HCT116 (cell line): ENCODE results near the gene NSUN3. TPM values are rescaled to one million over a fixed set of nuclear protein-coding genes. Genes with fewer than 3 reads are reported as not detected.
"Not testable (repeated sequence)": the region's sequence is repeated elsewhere in the genome, so short reads cannot be mapped to it uniquely, and the experiment has no call there.

ENCODE experiments used
- ATAC-seq: fragments of 200-7000 bp; cut with Tn5 transposase; 2 replicates; pipeline ENCODE4 v1.9.1; 2020; ENCODE audit warnings: mild to moderate bottlenecking, moderate library complexity
- BruUV-seq: library from RNA; stranded (reverse); fragments of 400-500 nt; replicated peaks from 2 replicates; lab custom pipeline; 2021; lab: Mats Ljungman, UMichigan
- CTCF ChIA-PET: fragments of 300-600 bp; sonication (Branson Sonifier 250); formaldehyde crosslinking; loops from one replicate; lab custom pipeline; 2021; ENCODE audit warnings: antibody characterized with exemption; lab: Charles Lee
- POLR2A ChIA-PET: fragments of 300-600, 350-600 bp; sonication (Branson Sonifier 250); formaldehyde crosslinking; loops from one replicate; lab custom pipeline; 2021; ENCODE audit warnings: antibody characterized with exemption; lab: Charles Lee
- RAD21 ChIA-PET, 2 experiments: fragments of 300-600 bp; sonication (Branson Sonifier 250); formaldehyde crosslinking; loops; one replicate each; lab custom pipeline; 2023; ENCODE audit warnings: low total read pairs in 2 of 2; ENCODE audit not compliant: uncharacterized antibody in 2 of 2, unreplicated experiment in 2 of 2, low non-redundant PET in 1 of 2; lab: Charles Lee
- DNase-seq: peaks from one replicate; pipeline ENCODE4 v3.0.0-alpha.2; 2010; ENCODE audit warnings: low read depth, low spot score
- H2AFZ ChIP-seq: fragments of 200-600 bp; shearing (Covaris generic), sonication (generic); 2 replicates; pipeline ENCODE4 v1.6.1; 2017; ENCODE audit warnings: low read depth, mixed run types, mixed read lengths, antibody characterized with exemption, low read length; ENCODE audit not compliant: poor library complexity, severe bottlenecking
- H3K27ac ChIP-seq: 2 replicates; pipeline ENCODE4 v1.5.1; 2012; ENCODE audit warnings: low read depth, low read length
- H3K27me3 ChIP-seq: fragments of 200-600 bp; sonication (generic); 2 replicates; pipeline ENCODE4 v1.6.1; 2016; ENCODE audit warnings: mixed run types, low read length, mixed read lengths; ENCODE audit not compliant: insufficient read depth
- H3K36me3 ChIP-seq, 2 experiments: fragments of 200-500 bp in 1 of 2; fragments of 200-600 bp in 1 of 2; sonication (Bioruptor generic) in 1 of 2; sonication (generic) in 1 of 2; 2 replicates each; pipeline versions ENCODE4 v1.5.1 to v1.6.1; 2014 to 2016; ENCODE audit warnings: low read length in 2 of 2, inconsistent platforms in 1 of 2, mixed read lengths in 1 of 2, mixed run types in 1 of 2; ENCODE audit not compliant: insufficient read depth in 2 of 2, control insufficient read depth in 1 of 2
- H3K4me1 ChIP-seq, 2 experiments: fragments of 200-600 bp in 1 of 2; sonication (generic) in 1 of 2; 2 replicates each; pipeline versions ENCODE4 v1.5.1 to v1.6.1; 2012 to 2017; ENCODE audit warnings: low read length in 2 of 2, inconsistent platforms in 1 of 2, mild to moderate bottlenecking in 1 of 2, mixed read lengths in 1 of 2, mixed run types in 1 of 2, moderate library complexity in 1 of 2; ENCODE audit not compliant: insufficient read depth in 2 of 2, control insufficient read depth in 1 of 2
- H3K4me2 ChIP-seq: fragments of 200-600 bp; sonication (generic); 2 replicates; pipeline ENCODE4 v1.6.1; 2017; ENCODE audit warnings: mixed run types, low read length, mixed read lengths
- H3K4me3 ChIP-seq, 2 experiments: fragments of 200-600 bp in 1 of 2; sonication (generic) in 1 of 2; replicated peaks in 1 of 2; 2 replicates each; pipeline ENCODE4 v1.5.1; 2011 to 2016; ENCODE audit warnings: low read length in 2 of 2, control low read depth in 1 of 2, low read depth in 1 of 2, mild to moderate bottlenecking in 1 of 2, mixed read lengths in 1 of 2, mixed run types in 1 of 2
- H3K79me2 ChIP-seq: fragments of 200-600 bp; sonication (generic); 2 replicates; pipeline ENCODE4 v1.6.1; 2017; ENCODE audit warnings: mild to moderate bottlenecking, mixed run types, low read length, moderate library complexity, mixed read lengths; ENCODE audit not compliant: insufficient read depth
- H3K9ac ChIP-seq: fragments of 200-600 bp; sonication (generic); 2 replicates; pipeline ENCODE4 v1.6.1; 2016; ENCODE audit warnings: low read length, mixed read lengths
- H3K9me2 ChIP-seq: fragments of 200-600 bp; sonication (generic), shearing (Covaris generic); 2 replicates; pipeline ENCODE4 v1.6.1; 2017; ENCODE audit warnings: mixed run types, mild to moderate bottlenecking, moderate library complexity; ENCODE audit not compliant: insufficient read depth
- H3K9me3 ChIP-seq, 2 experiments: fragments of 200-500 bp in 1 of 2; fragments of 200-600 bp in 1 of 2; sonication (Bioruptor generic) in 1 of 2; sonication (generic) in 1 of 2; 2 replicates each; pipeline ENCODE4 v1.6.1; 2014 to 2017; ENCODE audit warnings: low read length in 2 of 2, mixed read lengths in 2 of 2, inconsistent platforms in 1 of 2, low read depth in 1 of 2, mild to moderate bottlenecking in 1 of 2, mixed run types in 1 of 2, moderate library complexity in 1 of 2; ENCODE audit not compliant: control insufficient read depth in 1 of 2, insufficient read depth in 1 of 2
- H4K20me1 ChIP-seq: fragments of 200-600 bp; sonication (generic), shearing (Covaris generic); 2 replicates; pipeline ENCODE4 v1.6.1; 2017; ENCODE audit warnings: mixed run types, mild to moderate bottlenecking, moderate library complexity; ENCODE audit not compliant: insufficient read depth
- RAD21 ChIP-seq: IDR thresholded peaks from 2 replicates; pipeline ENCODE4 v1.6.1; 2012; ENCODE audit warnings: low read depth, mild to moderate bottlenecking
- SIN3A ChIP-seq: IDR thresholded peaks from 2 replicates; pipeline ENCODE4 v1.6.1; 2012; ENCODE audit warnings: low read depth
- TCF7L2 ChIP-seq: IDR thresholded peaks from 2 replicates; pipeline ENCODE4 v1.7.0; 2011; ENCODE audit warnings: borderline replicate concordance, inconsistent platforms; ENCODE audit not compliant: insufficient read depth, insufficient read length; ENCODE audit errors: extremely low read depth
- ZFX ChIP-seq: fragments of 450-650 bp; IDR thresholded peaks from 2 replicates; pipeline ENCODE4 v1.6.1; 2017
- intact Hi-C: fragments of 100-400 bp; cut with micrococcal nuclease; formaldehyde crosslinking; loops from 2 replicates; pipeline ENCODE4 v1.10.0; 2022
- total RNA-seq: library from RNA; stranded (reverse); gene quantifications from one replicate; pipeline ENCODE4 v1.2.1, GENCODE V29; 2021; ENCODE audit not compliant: unreplicated experiment
- TF ChIP-seq, protein P1 (sequence below): IDR thresholded peaks from 2 replicates; pipeline ENCODE4 v1.6.1; 2012

NSUN3 gene
- total RNA-seq, 1 experiment from 2014 or later = 6.6 TPM

DNA sequence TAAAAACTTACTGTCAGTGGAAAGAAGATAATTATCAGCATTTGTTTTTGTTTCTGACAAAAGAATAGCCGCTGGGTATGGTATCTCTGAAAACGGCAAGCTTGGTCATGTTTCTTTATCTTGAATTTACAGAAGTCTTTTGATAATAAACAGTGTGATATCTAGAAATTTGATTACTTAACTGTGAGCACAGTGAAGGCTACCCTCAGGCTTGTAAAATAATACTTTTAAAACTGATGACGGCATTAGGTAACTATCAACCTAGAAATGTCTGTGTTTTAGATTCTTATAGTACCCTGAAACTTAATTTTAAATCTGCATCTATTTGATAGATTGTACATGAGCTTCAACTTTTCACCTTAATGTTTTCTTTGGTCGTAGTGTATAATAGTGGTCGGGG is 43.4 kb downstream of the NSUN3 start:
- intact Hi-C loops = no loop called here
- no peak overlapping the region for H3K4me2 ChIP-seq
- H3K36me3 ChIP-seq = no peaks in the 10 kb centered on the region; a peak in 1 of 4 replicates
- ChIA-PET RAD21 (no interaction called here), POLR2A (no interaction called here), CTCF (no interaction called here)
- no peaks in the 10 kb centered on the region for H3K27me3 ChIP-seq
- no peak for ATAC-seq
- no peak for DNase-seq
- no peak overlapping the region for H3K27ac ChIP-seq
- no peaks in the 10 kb centered on the region for H3K4me1 ChIP-seq
- TF ChIP-seq RAD21 = no peak
- TF ChIP-seq, protein P1, sequence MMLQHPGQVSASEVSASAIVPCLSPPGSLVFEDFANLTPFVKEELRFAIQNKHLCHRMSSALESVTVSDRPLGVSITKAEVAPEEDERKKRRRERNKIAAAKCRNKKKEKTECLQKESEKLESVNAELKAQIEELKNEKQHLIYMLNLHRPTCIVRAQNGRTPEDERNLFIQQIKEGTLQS = no peak
- TF ChIP-seq TCF7L2 = no peak
- no peak for TF ChIP-seq ZFX
- TF ChIP-seq SIN3A = no peak
- H2AFZ ChIP-seq = no peak overlapping the region
- BruUV-seq = no TSS peak
- H4K20me1 ChIP-seq = no peaks in the 10 kb centered on the region
- no peaks in the 10 kb centered on the region for H3K79me2 ChIP-seq
- H3K9ac ChIP-seq = no peak overlapping the region
- no peaks in the 10 kb centered on the region for H3K9me3 ChIP-seq
- H3K9me2 ChIP-seq = no peaks in the 10 kb centered on the region
- H3K4me3 ChIP-seq = no peak overlapping the region

DNA sequence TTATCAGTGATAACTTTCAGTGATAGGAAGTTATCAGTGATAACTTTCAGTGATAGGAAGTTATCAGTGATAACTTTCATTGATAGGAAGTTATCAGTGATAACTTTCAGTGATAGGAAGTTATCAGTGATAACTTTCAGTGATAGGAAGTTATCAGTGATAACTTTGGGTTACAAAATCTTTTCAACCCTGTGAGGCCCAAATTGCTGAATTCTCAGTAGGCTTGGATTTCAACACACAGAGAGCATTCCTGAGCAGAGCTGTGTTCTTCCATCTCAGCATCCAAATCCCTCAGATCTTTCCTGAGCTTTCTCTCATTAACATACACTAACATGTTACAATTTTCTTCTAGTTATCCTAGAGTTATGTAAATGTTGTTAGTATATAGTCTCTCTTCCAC is 47.4 kb downstream of the NSUN3 start:
- H3K9me2 ChIP-seq, RAD21 ChIA-PET, H3K79me2 ChIP-seq, ATAC-seq, H3K9ac ChIP-seq, H3K36me3 ChIP-seq, intact Hi-C loops, BruUV-seq, H3K9me3 ChIP-seq, CTCF ChIA-PET, H3K4me3 ChIP-seq, H3K27ac ChIP-seq, H4K20me1 ChIP-seq, H3K27me3 ChIP-seq, POLR2A ChIA-PET, H2AFZ ChIP-seq, H3K4me2 ChIP-seq, H3K4me1 ChIP-seq, DNase-seq: not testable (repeated sequence)
